MM.1S (cell line): ENCODE data around the gene ATP1B4.

Source experiments
- DNase-seq: peaks from one replicate; pipeline ENCODE4 v3.0.0-alpha.2; 2015
- H2AFZ ChIP-seq: fragments of 300-600 bp; sonication (generic); 2 replicates; pipeline ENCODE4 v1.6.0; 2016; ENCODE audit warnings: antibody characterized with exemption, low read length
- H3F3A ChIP-seq: fragments of 300-600 bp; sonication (generic); 2 replicates; pipeline ENCODE4 v1.6.1; 2016; ENCODE audit warnings: mild to moderate bottlenecking, antibody characterized with exemption, low read length, moderate library complexity, mixed read lengths; ENCODE audit not compliant: insufficient read depth
- H3K27ac ChIP-seq: fragments of 300-600 bp; sonication (generic); 2 replicates; pipeline ENCODE4 v1.5.1; 2016; ENCODE audit warnings: mild to moderate bottlenecking, low read length
- H3K27me3 ChIP-seq: fragments of 300-600 bp; sonication (generic); replicated peaks from 2 replicates; pipeline ENCODE4 v1.6.0; 2016; ENCODE audit warnings: low read length; ENCODE audit not compliant: insufficient read depth
- H3K36me3 ChIP-seq: fragments of 300-600 bp; sonication (generic); replicated peaks from 2 replicates; pipeline ENCODE4 v1.6.1; 2016; ENCODE audit warnings: mild to moderate bottlenecking, low read length, mixed read lengths; ENCODE audit not compliant: insufficient read depth
- H3K4me1 ChIP-seq: fragments of 300-600 bp; sonication (generic); 2 replicates; pipeline ENCODE4 v1.6.1; 2016; ENCODE audit warnings: low read length, mixed read lengths
- H3K4me2 ChIP-seq: fragments of 300-600 bp; sonication (generic); 2 replicates; pipeline ENCODE4 v1.6.0; 2016; ENCODE audit warnings: low read depth, low read length
- H3K4me3 ChIP-seq: fragments of 300-600 bp; sonication (generic); 2 replicates; pipeline ENCODE4 v1.5.1; 2016; ENCODE audit warnings: low read length, mixed read lengths
- H3K79me2 ChIP-seq: fragments of 300-600 bp; sonication (generic); 2 replicates; pipeline ENCODE4 v1.6.1; 2016; ENCODE audit warnings: mixed run types, low read length, mixed read lengths
- H3K9ac ChIP-seq: fragments of 300-600 bp; sonication (generic); 2 replicates; pipeline ENCODE4 v1.6.1; 2016; ENCODE audit warnings: low read length, mixed read lengths
- H3K9me2 ChIP-seq: fragments of 300-600 bp; sonication (generic); replicated peaks from 2 replicates; pipeline ENCODE4 v1.6.1; 2016; ENCODE audit warnings: mild to moderate bottlenecking, low read length, mixed read lengths; ENCODE audit not compliant: insufficient read depth
- H3K9me3 ChIP-seq: fragments of 300-600 bp; sonication (generic); replicated peaks from 2 replicates; pipeline ENCODE4 v1.6.1; 2016; ENCODE audit warnings: mild to moderate bottlenecking, low read length, mixed read lengths; ENCODE audit not compliant: insufficient read depth
- H4K20me1 ChIP-seq: fragments of 300-600 bp; sonication (generic); 2 replicates; pipeline ENCODE4 v1.6.1; 2016; ENCODE audit warnings: mild to moderate bottlenecking, low read length, moderate library complexity, mixed read lengths; ENCODE audit not compliant: insufficient read depth
- EZH2 ChIP-seq: fragments of 300-600 bp; sonication (generic); optimal IDR thresholded peaks from 2 replicates; pipeline ENCODE3; 2017; ENCODE audit warnings: low read depth, mild to moderate bottlenecking, antibody characterized with exemption, low read length, mixed read lengths
- EZH2phosphoT487 ChIP-seq: fragments of 300-600 bp; sonication (generic); IDR thresholded peaks from 2 replicates; pipeline ENCODE4 v1.6.1; 2018; ENCODE audit warnings: antibody characterized with exemption, low read length
- TF ChIP-seq, protein P1 (sequence below): fragments of 300-600 bp; sonication (generic); IDR thresholded peaks from 2 replicates; pipeline ENCODE4 v1.5.1; 2016; ENCODE audit warnings: antibody characterized with exemption, low read length, mixed read lengths

ATP1B4 gene

DNA sequence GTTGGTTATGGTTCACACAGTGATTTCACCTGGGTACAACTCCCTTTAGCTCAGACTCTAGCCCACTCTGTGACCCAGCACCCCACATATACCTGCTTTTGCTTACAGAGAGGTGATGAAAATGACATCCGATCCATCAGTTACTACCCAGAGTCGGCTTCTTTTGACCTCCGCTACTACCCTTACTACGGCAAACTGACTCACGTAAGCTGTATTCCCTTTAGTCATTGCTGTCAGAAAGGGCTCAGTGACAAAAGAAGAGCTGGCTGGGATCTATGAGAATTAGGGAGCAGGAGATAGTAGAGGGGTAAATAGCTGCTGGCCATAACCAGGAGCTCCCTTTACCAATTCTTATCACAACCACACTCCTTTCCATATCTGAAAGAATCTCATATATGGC, 16.7 kb downstream of the ATP1B4 start:
- H3K79me2 ChIP-seq: no peaks in the 10 kb centered on the region
- DNase-seq: no peak
- H3K27ac ChIP-seq: no peak overlapping the region
- no peaks in the 10 kb centered on the region for H4K20me1 ChIP-seq
- no peak overlapping the region for H3K4me3 ChIP-seq
- no peaks in the 10 kb centered on the region for H3K9me3 ChIP-seq
- no peak overlapping the region for H3K4me2 ChIP-seq
- H3K27me3 ChIP-seq: no peaks in the 10 kb centered on the region
- TF ChIP-seq EZH2: no peak
- TF ChIP-seq, protein P1, sequence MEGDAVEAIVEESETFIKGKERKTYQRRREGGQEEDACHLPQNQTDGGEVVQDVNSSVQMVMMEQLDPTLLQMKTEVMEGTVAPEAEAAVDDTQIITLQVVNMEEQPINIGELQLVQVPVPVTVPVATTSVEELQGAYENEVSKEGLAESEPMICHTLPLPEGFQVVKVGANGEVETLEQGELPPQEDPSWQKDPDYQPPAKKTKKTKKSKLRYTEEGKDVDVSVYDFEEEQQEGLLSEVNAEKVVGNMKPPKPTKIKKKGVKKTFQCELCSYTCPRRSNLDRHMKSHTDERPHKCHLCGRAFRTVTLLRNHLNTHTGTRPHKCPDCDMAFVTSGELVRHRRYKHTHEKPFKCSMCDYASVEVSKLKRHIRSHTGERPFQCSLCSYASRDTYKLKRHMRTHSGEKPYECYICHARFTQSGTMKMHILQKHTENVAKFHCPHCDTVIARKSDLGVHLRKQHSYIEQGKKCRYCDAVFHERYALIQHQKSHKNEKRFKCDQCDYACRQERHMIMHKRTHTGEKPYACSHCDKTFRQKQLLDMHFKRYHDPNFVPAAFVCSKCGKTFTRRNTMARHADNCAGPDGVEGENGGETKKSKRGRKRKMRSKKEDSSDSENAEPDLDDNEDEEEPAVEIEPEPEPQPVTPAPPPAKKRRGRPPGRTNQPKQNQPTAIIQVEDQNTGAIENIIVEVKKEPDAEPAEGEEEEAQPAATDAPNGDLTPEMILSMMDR: no peak
- no peak for TF ChIP-seq EZH2phosphoT487
- H3K9me2 ChIP-seq: no peaks in the 10 kb centered on the region
- no peaks in the 10 kb centered on the region for H3K36me3 ChIP-seq
- H3K4me1 ChIP-seq: no peaks in the 10 kb centered on the region
- H3K9ac ChIP-seq: no peak overlapping the region
- H2AFZ ChIP-seq: no peak overlapping the region
- H3F3A ChIP-seq: no peaks in the 10 kb centered on the region

DNA sequence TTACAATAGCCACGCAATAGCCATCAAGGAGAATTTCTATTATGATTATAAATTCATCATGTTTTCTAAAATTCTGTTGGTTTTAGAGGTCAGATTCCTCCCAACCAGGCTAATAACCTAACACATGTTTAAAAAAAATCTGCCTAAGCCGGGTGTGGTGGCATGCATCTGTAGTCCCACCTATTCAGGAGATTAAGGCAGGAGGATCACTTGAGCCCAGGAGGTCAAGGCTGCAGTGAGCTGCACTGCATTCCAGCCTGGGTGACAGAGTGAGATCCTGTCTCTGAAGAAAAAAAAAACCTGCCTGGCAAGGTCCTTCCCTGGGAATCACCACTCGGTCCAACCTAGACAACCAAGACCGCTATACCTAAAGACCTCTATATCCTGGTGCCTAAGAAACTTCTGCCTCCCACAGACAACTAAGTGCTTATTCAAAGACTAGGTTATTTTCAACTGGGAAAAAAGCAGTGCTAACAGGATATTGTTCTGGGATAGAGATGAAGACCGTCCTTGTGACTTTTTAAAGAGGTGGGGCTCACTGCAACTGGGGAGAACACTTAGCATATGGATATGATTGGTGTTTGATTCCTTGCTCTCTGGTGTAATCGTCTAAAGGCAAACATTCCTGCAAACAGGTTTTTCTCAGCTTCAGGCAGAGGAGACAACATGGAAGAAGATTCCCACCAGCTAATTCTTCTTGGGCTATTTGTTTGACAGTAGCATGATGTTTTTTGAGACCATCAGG, 18.2 kb downstream of the ATP1B4 start:
- no peak overlapping the region for H3K27ac ChIP-seq
- H3F3A ChIP-seq: no peaks in the 10 kb centered on the region
- H3K79me2 ChIP-seq: no peaks in the 10 kb centered on the region
- H3K4me1 ChIP-seq: no peaks in the 10 kb centered on the region
- no peaks in the 10 kb centered on the region for H3K36me3 ChIP-seq
- no peak for DNase-seq
- 0 out of 2 replicates have a peak overlapping the region, but pooled peaks have one; percentile 7 for H2AFZ ChIP-seq
- TF ChIP-seq EZH2phosphoT487 (no peak), EZH2 (no peak)
- TF ChIP-seq, protein P1: no peak
- H3K9ac ChIP-seq: no peak overlapping the region
- H3K4me3 ChIP-seq: no peak overlapping the region
- no peaks in the 10 kb centered on the region for H3K9me3 ChIP-seq
- no peaks in the 10 kb centered on the region for H3K9me2 ChIP-seq
- no peak overlapping the region for H3K4me2 ChIP-seq
- no peaks in the 10 kb centered on the region for H3K27me3 ChIP-seq
- H4K20me1 ChIP-seq: no peaks in the 10 kb centered on the region

DNA sequence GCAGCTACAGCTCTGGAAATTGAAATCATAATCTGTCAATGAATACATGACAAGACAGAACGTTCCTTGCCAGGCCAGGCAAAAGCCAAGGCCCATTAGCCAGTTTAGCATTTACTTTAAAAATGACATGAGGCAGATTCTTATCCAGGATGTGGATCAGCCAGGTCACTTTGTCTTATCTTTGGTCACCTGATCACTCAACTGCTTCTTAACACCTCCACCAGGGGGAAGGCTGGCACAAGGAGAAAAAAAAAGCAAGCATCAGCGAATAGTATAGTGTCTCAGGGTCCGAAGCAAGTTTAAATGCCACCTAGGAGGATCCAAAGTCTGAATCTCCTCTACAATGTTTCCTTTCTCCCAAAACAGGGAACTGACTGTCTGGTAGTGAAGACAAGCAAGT, 18.8 kb downstream of the ATP1B4 start:
- H3K79me2 ChIP-seq: no peaks in the 10 kb centered on the region
- no peaks in the 10 kb centered on the region for H4K20me1 ChIP-seq
- no peaks in the 10 kb centered on the region for H3K9me2 ChIP-seq
- no peaks in the 10 kb centered on the region for H3K4me1 ChIP-seq
- H2AFZ ChIP-seq: peak overlapping the region; percentile 36; the same call in 1 of the 2 replicates
- H3K9me3 ChIP-seq: no peaks in the 10 kb centered on the region
- no peaks in the 10 kb centered on the region for H3K36me3 ChIP-seq
- H3K27me3 ChIP-seq: no peaks in the 10 kb centered on the region
- H3K27ac ChIP-seq: no peak overlapping the region
- no peak overlapping the region for H3K9ac ChIP-seq
- no peaks in the 10 kb centered on the region for H3F3A ChIP-seq
- no peak overlapping the region for H3K4me3 ChIP-seq
- peak; percentile 62 for DNase-seq
- peak overlapping the region; percentile 6; the same call in 1 of the 2 replicates for H3K4me2 ChIP-seq
- TF ChIP-seq, protein P1: peak; percentile 67
- TF ChIP-seq EZH2: no peak
- no peak for TF ChIP-seq EZH2phosphoT487
